Muscle of arm (tissue), 12 donors: ENCODE results near the gene ACACA. TPM values are rescaled to one million over a fixed set of nuclear protein-coding genes. Genes with fewer than 3 reads are reported as not detected.

Source experiments
- DNase-seq: peaks from one replicate; pipeline ENCODE4 v3.0.0-alpha.2; 2013
- polyA plus RNA-seq, 12 donors: library from polyadenylated mRNA; unstranded; fragments of 120-200 nt; gene quantifications; one replicate each; pipeline ENCODE4 v1.2.1, GENCODE V29; 2013; ENCODE audit not compliant: insufficient read length in 12 of 12

The ACACA gene
- polyA plus RNA-seq, 12 donors: 21.6 to 54.8 (median 29.8) TPM; not detected in 1

- DNase-seq: no peak
Observed at GRCh38 chr17:37134050-37134449, 272.6 kb downstream of the ACACA start.

GRCh38 chr17:37133136-37133535 lies 273.5 kb downstream of the ACACA start:
- DNase-seq: no peak

- no peak for DNase-seq
Observed at GRCh38 chr17:37131669-37132611, 274.7 kb downstream of the ACACA start.

GRCh38 chr17:37130984-37131446 lies 275.6 kb downstream of the ACACA start:
- DNase-seq: no peak

- no peak for DNase-seq
Observed at GRCh38 chr17:37124821-37125173, 281.8 kb downstream of the ACACA start.

GRCh38 chr17:37123941-37124820 lies 282.5 kb downstream of the ACACA start:
- no peak for DNase-seq

GRCh38 chr17:37123386-37123785 lies 283.2 kb downstream of the ACACA start:
- peak; percentile 39 for DNase-seq

GRCh38 chr17:37121616-37122015 lies 285.0 kb downstream of the ACACA start:
- no peak for DNase-seq

GRCh38 chr17:37118366-37119137 lies 288.1 kb downstream of the ACACA start:
- no peak for DNase-seq

- no peak for DNase-seq
Observed at GRCh38 chr17:37117373-37118142, 289.1 kb downstream of the ACACA start.

GRCh38 chr17:37116671-37117185 lies 289.9 kb downstream of the ACACA start:
- no peak for DNase-seq

- DNase-seq: no peak
Observed at GRCh38 chr17:37111329-37111728, 295.3 kb downstream of the ACACA start.

GRCh38 chr17:37110746-37111145 lies 295.9 kb downstream of the ACACA start:
- DNase-seq: no peak

GRCh38 chr17:37109731-37110710 lies 296.6 kb downstream of the ACACA start:
- DNase-seq: no peak

GRCh38 chr17:37109106-37109505 lies 297.5 kb downstream of the ACACA start:
- no peak for DNase-seq

- peak; percentile 41 for DNase-seq
Observed at GRCh38 chr17:37107406-37108083, 299.1 kb downstream of the ACACA start.

- DNase-seq: no peak
Observed at GRCh38 chr17:37106049-37106448, 300.6 kb downstream of the ACACA start.

- DNase-seq: no peak
Observed at GRCh38 chr17:37103231-37103630, 303.4 kb downstream of the ACACA start.

GRCh38 chr17:37101306-37101705 lies 305.3 kb downstream of the ACACA start:
- DNase-seq: no peak
